ENCODE data around the gene UCMA. TPM values are rescaled to one million over a fixed set of nuclear protein-coding genes. Genes with fewer than 3 reads are reported as not detected.

Gene UCMA
- total RNA-seq, 4 donors from 2014 or later: 0.69 TPM; not detected in 3

DNA sequence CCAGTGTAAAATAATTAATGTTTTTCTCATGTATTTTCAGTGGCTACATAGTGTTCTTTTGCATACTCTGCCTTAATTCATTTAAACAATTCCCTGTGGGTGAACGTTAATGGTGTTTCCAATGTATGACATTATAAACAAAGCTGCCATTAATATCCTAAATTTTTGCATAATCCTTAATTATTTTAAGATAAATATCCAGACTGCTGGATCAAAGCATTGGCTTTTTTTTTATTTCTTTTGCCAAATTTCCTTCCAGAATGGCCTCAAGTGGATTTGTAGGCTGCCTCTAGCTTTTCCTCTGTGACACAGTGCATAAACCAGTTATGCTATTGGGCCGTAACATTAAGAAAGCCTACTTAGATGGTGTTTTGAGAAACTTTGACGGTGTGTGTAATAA is 43.4 kb downstream of the UCMA start:
- intact Hi-C loops (cut with DNase I; ENCODE audit: low total_unique reads): no loop called here
- DNase-seq: no peak
- H3K27ac ChIP-seq: no peak overlapping the region
- no peaks in the 10 kb centered on the region for H3K9me3 ChIP-seq
- no peak overlapping the region for H3K4me3 ChIP-seq
- no peaks in the 10 kb centered on the region for H3K36me3 ChIP-seq
- no peaks in the 10 kb centered on the region for H3K27me3 ChIP-seq
- H3K4me1 ChIP-seq: no peaks in the 10 kb centered on the region
- no peak for TF ChIP-seq POLR2A (IDR thresholded peaks at IDR 0.05)
- TF ChIP-seq, protein P1, sequence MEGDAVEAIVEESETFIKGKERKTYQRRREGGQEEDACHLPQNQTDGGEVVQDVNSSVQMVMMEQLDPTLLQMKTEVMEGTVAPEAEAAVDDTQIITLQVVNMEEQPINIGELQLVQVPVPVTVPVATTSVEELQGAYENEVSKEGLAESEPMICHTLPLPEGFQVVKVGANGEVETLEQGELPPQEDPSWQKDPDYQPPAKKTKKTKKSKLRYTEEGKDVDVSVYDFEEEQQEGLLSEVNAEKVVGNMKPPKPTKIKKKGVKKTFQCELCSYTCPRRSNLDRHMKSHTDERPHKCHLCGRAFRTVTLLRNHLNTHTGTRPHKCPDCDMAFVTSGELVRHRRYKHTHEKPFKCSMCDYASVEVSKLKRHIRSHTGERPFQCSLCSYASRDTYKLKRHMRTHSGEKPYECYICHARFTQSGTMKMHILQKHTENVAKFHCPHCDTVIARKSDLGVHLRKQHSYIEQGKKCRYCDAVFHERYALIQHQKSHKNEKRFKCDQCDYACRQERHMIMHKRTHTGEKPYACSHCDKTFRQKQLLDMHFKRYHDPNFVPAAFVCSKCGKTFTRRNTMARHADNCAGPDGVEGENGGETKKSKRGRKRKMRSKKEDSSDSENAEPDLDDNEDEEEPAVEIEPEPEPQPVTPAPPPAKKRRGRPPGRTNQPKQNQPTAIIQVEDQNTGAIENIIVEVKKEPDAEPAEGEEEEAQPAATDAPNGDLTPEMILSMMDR (IDR thresholded peaks at IDR 0.05): no peak

DNA sequence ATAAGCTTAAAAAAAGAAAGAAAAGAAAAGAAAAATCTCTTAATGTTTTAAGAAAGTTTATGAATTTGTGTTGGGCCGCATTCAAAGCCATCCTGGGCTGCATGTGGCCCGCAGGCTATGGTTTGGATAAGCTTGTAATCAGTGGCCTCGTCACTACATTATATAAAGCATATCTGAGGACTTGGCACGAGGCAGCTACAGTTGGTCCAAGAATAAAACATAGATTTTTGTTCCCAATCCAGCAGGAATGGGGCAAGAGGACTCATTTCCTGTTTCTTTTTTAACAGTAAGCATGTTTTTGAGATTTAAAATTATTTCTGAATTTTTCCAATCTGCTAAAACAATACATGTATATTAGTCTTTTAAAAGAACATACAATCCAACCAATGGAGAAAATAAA is 44.2 kb downstream of the UCMA start:
- no peak for DNase-seq
- H3K9me3 ChIP-seq: no peaks in the 10 kb centered on the region
- no peaks in the 10 kb centered on the region for H3K27me3 ChIP-seq
- H3K36me3 ChIP-seq: no peaks in the 10 kb centered on the region
- H3K27ac ChIP-seq: no peak overlapping the region
- H3K4me1 ChIP-seq: no peaks in the 10 kb centered on the region
- H3K4me3 ChIP-seq: no peak overlapping the region
- intact Hi-C loops (cut with DNase I; ENCODE audit: low total_unique reads): no loop called here
- TF ChIP-seq, protein P1 (IDR thresholded peaks at IDR 0.05): no peak
- no peak for TF ChIP-seq POLR2A (IDR thresholded peaks at IDR 0.05)

DNA sequence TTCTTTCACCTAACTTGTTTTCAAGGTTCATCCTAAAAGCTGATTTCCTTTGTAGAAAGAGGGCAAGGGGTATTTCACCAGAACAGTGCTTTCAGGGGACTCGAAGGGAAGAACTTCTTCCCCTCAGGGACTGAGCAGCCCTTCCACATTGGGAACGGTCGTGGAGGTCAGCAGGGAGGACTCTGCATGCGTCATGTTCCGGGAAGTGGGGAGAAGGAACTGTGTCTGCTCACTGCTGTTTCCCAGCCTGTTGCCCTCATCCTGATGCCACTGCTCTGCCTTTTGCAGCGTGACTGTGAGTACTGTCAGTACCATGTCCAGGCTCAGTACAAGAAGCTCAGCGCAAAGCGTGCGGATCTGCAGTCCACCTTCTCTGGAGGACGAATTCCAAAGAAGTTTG is 45.6 kb downstream of the UCMA start:
- Histone ChIP-seq H3K36me3 (no peaks in the 10 kb centered on the region), H3K4me3 (no peak overlapping the region), H3K27ac (no peak overlapping the region), H3K27me3 (no peaks in the 10 kb centered on the region), H3K4me1 (no peaks in the 10 kb centered on the region), H3K9me3 (no peaks in the 10 kb centered on the region)
- intact Hi-C loops (cut with DNase I; ENCODE audit: low total_unique reads): no loop called here
- DNase-seq: no peak
- TF ChIP-seq, protein P1 (IDR thresholded peaks at IDR 0.05): no peak
- no peak for TF ChIP-seq POLR2A (IDR thresholded peaks at IDR 0.05)

DNA sequence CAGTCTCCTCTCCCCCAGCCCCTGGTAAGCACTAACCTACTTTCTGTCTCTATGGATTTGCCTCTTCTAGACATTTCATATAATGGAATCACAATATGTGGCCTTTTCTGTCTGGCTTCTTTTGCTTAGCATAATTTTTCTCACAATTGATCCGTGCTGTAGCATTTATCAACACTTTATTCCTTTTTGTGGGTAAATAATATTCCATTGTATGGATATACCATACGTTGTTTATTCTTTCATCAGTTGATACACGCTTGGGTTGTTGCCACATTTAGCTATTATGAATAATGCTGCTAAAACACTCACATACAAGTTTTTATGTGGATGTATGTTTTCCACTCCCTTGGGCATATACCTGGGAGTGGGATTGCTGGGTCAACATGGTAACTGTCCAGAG is 47.0 kb downstream of the UCMA start:
- H3K27me3 ChIP-seq: no peaks in the 10 kb centered on the region
- no peak for TF ChIP-seq POLR2A (IDR thresholded peaks at IDR 0.05)
- intact Hi-C loops (cut with DNase I; ENCODE audit: low total_unique reads): no loop called here

DNA sequence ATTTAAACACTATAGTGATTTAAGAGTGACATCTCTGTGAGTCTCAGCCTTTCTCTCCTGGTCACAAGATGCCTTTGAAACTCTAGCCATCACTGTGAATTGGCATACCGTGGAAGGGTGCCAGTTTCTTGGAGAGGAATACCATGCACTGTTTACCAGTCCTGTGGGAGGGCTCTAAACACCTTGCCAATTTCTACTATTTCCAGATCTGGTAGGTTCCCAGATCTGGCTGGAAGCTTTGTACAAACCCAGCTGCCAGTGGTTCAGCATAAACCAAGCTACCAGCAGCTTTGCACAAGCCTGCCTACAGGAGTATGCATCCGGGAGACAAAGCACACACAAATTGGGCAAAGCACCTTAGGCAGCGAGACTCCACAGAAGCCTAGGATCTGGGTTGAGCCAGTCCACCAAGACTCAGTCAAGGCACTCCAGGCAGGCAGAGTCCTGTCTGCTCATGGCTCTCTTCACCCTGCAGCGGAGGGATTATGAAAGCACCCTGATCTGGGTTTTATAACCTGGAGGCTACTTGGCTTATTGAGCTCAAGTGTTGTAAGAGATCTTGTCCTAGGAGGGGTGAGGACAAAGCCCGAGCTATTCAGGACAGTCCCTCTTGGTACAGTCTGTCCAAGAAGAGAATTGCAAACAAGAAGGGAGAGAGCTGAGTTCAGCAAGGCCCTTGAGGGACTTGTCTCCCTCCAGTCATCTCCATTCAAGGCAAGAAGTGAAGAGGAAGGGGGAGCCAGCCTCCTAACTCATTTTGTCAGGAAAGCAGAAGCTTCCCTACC is 49.3 kb downstream of the UCMA start:
- no peak for DNase-seq
- Histone ChIP-seq H3K36me3 (no peaks in the 10 kb centered on the region), H3K27me3 (no peaks in the 10 kb centered on the region), H3K4me1 (no peaks in the 10 kb centered on the region), H3K27ac (no peak overlapping the region), H3K4me3 (no peak overlapping the region), H3K9me3 (no peaks in the 10 kb centered on the region)
- no peak for TF ChIP-seq POLR2A (IDR thresholded peaks at IDR 0.05)
- TF ChIP-seq, protein P1 (IDR thresholded peaks at IDR 0.05): no peak
- intact Hi-C loops (cut with DNase I; ENCODE audit: low total_unique reads): no loop called here

More for the DNA sequence above, 47.0 kb downstream of the UCMA start:
- Histone ChIP-seq H3K4me3 (no peak overlapping the region), H3K36me3 (no peaks in the 10 kb centered on the region), H3K27ac (no peak overlapping the region), H3K9me3 (no peaks in the 10 kb centered on the region), H3K4me1 (no peaks in the 10 kb centered on the region)
- DNase-seq: no peak

Measured in uterus (tissue), 4 donors.